ENCODE results near the gene GALNT10. TPM values are rescaled to one million over a fixed set of nuclear protein-coding genes. Genes with fewer than 3 reads are reported as not detected.

The GALNT10 gene
- polyA plus RNA-seq, 1 donor (not counting 4 experiments of a cell fraction or from before 2014, with no cell fraction given) = 17.9 TPM

- no peak overlapping the region for H2AFZ ChIP-seq (ENCODE audit: control insufficient read depth, low read length)
- no peaks in the 10 kb centered on the region for H3K9me1 ChIP-seq (ENCODE audit: control insufficient read depth, extremely low read depth, insufficient read depth, low read length)
- no peaks in the 10 kb centered on the region for H3K9me3 ChIP-seq (ENCODE audit: control insufficient read depth, low read depth, low read length)
- H3K27me3 ChIP-seq (ENCODE audit: control insufficient read depth, extremely low read depth, insufficient read depth, low read length) = no peaks in the 10 kb centered on the region
- H3K79me2 ChIP-seq (ENCODE audit: control insufficient read depth, insufficient read depth, low read length) = no peaks in the 10 kb centered on the region
- H3K27ac ChIP-seq (ENCODE audit: control insufficient read depth, insufficient read depth, low read length) = no peak overlapping the region
- H3K9ac ChIP-seq (ENCODE audit: control insufficient read depth, extremely low read depth, insufficient read depth, low read length) = no peak overlapping the region
- no peak for FAIRE-seq
- H3K4me2 ChIP-seq (ENCODE audit: control insufficient read depth, extremely low read depth, insufficient read depth, low read depth, low read length) = no peak overlapping the region
- peaks cover 0 to 3% of the 10 kb centered on the region in 2 experiments for H3K36me3 ChIP-seq (ENCODE audit: control insufficient read depth in 2 of 2, extremely low read depth in 1 of 2, insufficient read depth in 2 of 2, low read length in 2 of 2)
- no peak overlapping the region for H3K4me3 ChIP-seq (ENCODE audit: control insufficient read depth in 2 of 3, extremely low read depth in 1 of 3, insufficient read depth in 2 of 3, low read depth in 1 of 3, low read length in 3 of 3)
- H3K4me1 ChIP-seq (ENCODE audit: control insufficient read depth, extremely low read depth, insufficient read depth, low read length) = no peaks in the 10 kb centered on the region
- dilution Hi-C loops (cut with MboI; ENCODE audit: extremely low pct_ligation_motif_present, low sequenced_read_pairs) = loop anchor here (25.0 kb wide), 1 partner anchor 350 kb away; no protein-coding TSS in a partner anchor
- no peaks in the 10 kb centered on the region for H4K20me1 ChIP-seq (ENCODE audit: control insufficient read depth, extremely low read depth, insufficient read depth, low read length)
- TF ChIP-seq EZH2 (IDR thresholded peaks at IDR 0.05; ENCODE audit: low read length) = no peak
- no peak for TF ChIP-seq CTCF (optimal IDR thresholded peaks at IDR 0.05 in 1 of 3, IDR thresholded peaks at IDR 0.05 in 1 of 3, conservative IDR thresholded peaks at IDR 0.05 in 1 of 3; ENCODE audit: extremely low read depth in 1 of 3, insufficient read depth in 2 of 3, low read length in 3 of 3)
- DNase-seq (ENCODE audit: low read depth, low spot score) = no peak
Measured at GRCh38 chr5:154412316-154412715, 221.8 kb downstream of the GALNT10 start.

- no peak for TF ChIP-seq CTCF (optimal IDR thresholded peaks at IDR 0.05 in 1 of 3, IDR thresholded peaks at IDR 0.05 in 1 of 3, conservative IDR thresholded peaks at IDR 0.05 in 1 of 3; ENCODE audit: extremely low read depth in 1 of 3, insufficient read depth in 2 of 3, low read length in 3 of 3)
- TF ChIP-seq EZH2 (IDR thresholded peaks at IDR 0.05; ENCODE audit: low read length) = no peak
- dilution Hi-C loops (cut with MboI; ENCODE audit: extremely low pct_ligation_motif_present, low sequenced_read_pairs) = loop anchor here (25.0 kb wide), 1 partner anchor 351 kb away; no protein-coding TSS in a partner anchor
- Histone ChIP-seq H3K79me2 (ENCODE audit: control insufficient read depth, insufficient read depth, low read length) (no peaks in the 10 kb centered on the region), H3K4me3 (ENCODE audit: control insufficient read depth in 2 of 3, extremely low read depth in 1 of 3, insufficient read depth in 2 of 3, low read depth in 1 of 3, low read length in 3 of 3) (no peak overlapping the region), H3K9me1 (ENCODE audit: control insufficient read depth, extremely low read depth, insufficient read depth, low read length) (no peaks in the 10 kb centered on the region), H3K36me3 (ENCODE audit: control insufficient read depth in 2 of 2, extremely low read depth in 1 of 2, insufficient read depth in 2 of 2, low read length in 2 of 2) (peaks cover 0 to 3% of the 10 kb centered on the region in 2 experiments), H3K9me3 (ENCODE audit: control insufficient read depth, low read depth, low read length) (no peaks in the 10 kb centered on the region), H3K27ac (ENCODE audit: control insufficient read depth, insufficient read depth, low read length) (no peak overlapping the region), H3K4me1 (ENCODE audit: control insufficient read depth, extremely low read depth, insufficient read depth, low read length) (no peaks in the 10 kb centered on the region), H2AFZ (ENCODE audit: control insufficient read depth, low read length) (no peak overlapping the region), H3K9ac (ENCODE audit: control insufficient read depth, extremely low read depth, insufficient read depth, low read length) (no peak overlapping the region), H3K4me2 (ENCODE audit: control insufficient read depth, extremely low read depth, insufficient read depth, low read depth, low read length) (no peak overlapping the region), H3K27me3 (ENCODE audit: control insufficient read depth, extremely low read depth, insufficient read depth, low read length) (no peaks in the 10 kb centered on the region), H4K20me1 (ENCODE audit: control insufficient read depth, extremely low read depth, insufficient read depth, low read length) (no peaks in the 10 kb centered on the region)
- FAIRE-seq = no peak
- no peak for DNase-seq (ENCODE audit: low read depth, low spot score)
Measured at GRCh38 chr5:154412925-154413324, 222.4 kb downstream of the GALNT10 start.

Data from keratinocyte (primary cell).